Prostate gland (tissue), 2 donors: ENCODE data around the gene DOCK10.

Source experiments
- CTCF ChIP-seq, 4 experiments: fragments of 200-600 bp in 2 of 4; fragments of 450-650 bp in 2 of 4; sonication (generic) in 2 of 4; IDR thresholded peaks; 1 replicate in 3 of 4; 2 replicates in 1 of 4; pipeline ENCODE4 v1.5.1; 2016 to 2019; ENCODE audit warnings: antibody characterized with exemption in 4 of 4, mild to moderate bottlenecking in 2 of 4, moderate library complexity in 2 of 4
- POLR2A ChIP-seq: fragments of 450-650 bp; IDR thresholded peaks from one replicate; pipeline ENCODE4 v1.6.1; 2016; ENCODE audit warnings: antibody characterized with exemption, mild to moderate bottlenecking
- POLR2AphosphoS5 ChIP-seq: sonication (generic); formaldehyde crosslinking; IDR thresholded peaks from one replicate; pipeline ENCODE4 v1.6.1; 2017; ENCODE audit warnings: antibody characterized with exemption

- TF ChIP-seq POLR2A (no peak), CTCF (IDR thresholded peaks at IDR 0.05) (no peak), POLR2AphosphoS5 (peak; percentile 65)
Observed at GRCh38 chr2:224901121-224901676, 141.1 kb downstream of the DOCK10 start.
